ENCODE data around the gene HSD3B7. TPM values are rescaled to one million over a fixed set of nuclear protein-coding genes. Genes with fewer than 3 reads are reported as not detected.

Gene HSD3B7
- total RNA-seq, 2 experiments from 2014 or later: 2.4 to 3.3 TPM

GRCh38 chr16:30997725-30998711 lies 13.0 kb downstream of the HSD3B7 start:
- POLR2A ChIA-PET: no interaction called here
- no TSS peak for BruUV-seq (replicated peaks)
- CTCF ChIA-PET (ENCODE audit: unreplicated experiment): interaction anchor here (0.7 kb wide), 1 partner anchor 625 kb away, joined by 5 read pairs; no protein-coding TSS in a partner anchor

DNA sequence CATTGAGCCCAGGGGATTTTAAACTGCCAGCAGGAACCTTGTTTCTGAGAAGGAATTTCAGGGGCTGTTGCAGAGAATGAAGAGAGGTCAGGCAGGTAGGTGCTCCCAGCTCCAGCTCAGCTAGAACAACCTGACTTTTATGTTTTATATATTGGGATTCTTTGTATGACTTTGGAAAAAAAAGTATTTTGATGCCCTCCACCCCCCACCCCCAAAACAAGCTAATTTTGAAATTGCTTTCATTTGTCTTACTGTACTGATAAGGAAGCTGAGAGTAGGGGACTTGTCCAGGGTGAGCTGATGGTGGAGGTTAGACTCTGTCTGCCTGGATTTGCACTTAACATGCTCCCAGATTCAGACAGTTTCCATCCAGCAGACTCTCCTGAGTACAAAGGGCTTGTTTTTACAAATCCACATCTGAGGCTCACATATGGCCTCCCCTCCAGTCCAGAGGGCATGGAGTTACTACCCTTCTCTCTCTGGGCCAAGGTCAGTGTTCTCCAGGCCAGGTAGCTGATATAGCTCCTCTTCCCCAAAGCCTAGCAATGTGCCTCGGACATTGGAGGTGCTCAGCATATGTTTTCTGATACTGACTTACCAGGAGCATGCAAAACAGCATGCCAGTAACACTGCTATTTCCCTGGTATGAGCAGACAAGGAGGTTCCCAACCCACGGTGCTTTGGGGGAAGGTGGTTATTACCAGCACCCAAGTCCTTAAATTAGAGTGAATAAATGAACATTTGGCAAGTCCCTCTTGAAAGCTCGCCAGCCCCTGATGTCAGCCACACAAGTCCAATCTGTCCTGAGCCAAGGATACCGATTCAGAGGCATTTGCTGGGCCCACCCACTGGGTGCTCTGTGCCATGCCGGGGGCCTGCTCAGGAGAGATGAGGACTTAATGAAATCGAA lies 14.1 kb downstream of the HSD3B7 start:
- Histone ChIP-seq H2AFZ (ENCODE audit: low read length) (no peak overlapping the region), H3K4me1 (ENCODE audit: insufficient read depth, low read length, poor library complexity, severe bottlenecking) (peaks cover 10% of the 10 kb centered on the region), H3K36me3 (ENCODE audit: insufficient read depth, low read length) (no peaks in the 10 kb centered on the region), H3K4me2 (ENCODE audit: low read length) (no peak overlapping the region), H3K9me3 (ENCODE audit: low read length) (no peaks in the 10 kb centered on the region), H3K27ac (ENCODE audit: low read depth, low read length, poor library complexity, severe bottlenecking) (no peak overlapping the region), H3K4me3 (ENCODE audit: low read depth, low read length, poor library complexity, severe bottlenecking) (no peak overlapping the region), H3K9me2 (ENCODE audit: insufficient read depth, low read length) (no peaks in the 10 kb centered on the region), H4K20me1 (ENCODE audit: insufficient read depth, low read length) (no peaks in the 10 kb centered on the region), H3K79me2 (ENCODE audit: insufficient read depth, low read depth, low read length) (no peaks in the 10 kb centered on the region)
- CTCF ChIA-PET (ENCODE audit: unreplicated experiment): no interaction called here
- DNase-seq (ENCODE audit: low spot score): no peak
- intact Hi-C loops (cut with micrococcal nuclease; ENCODE audit: unreplicated experiment): loop anchor here (1.0 to 5.0 kb wide), 2 partner anchors 73 to 143 kb away; partner anchors contain the start of genes ZNF646 and ZNF668
- no TSS peak for BruUV-seq (replicated peaks)
- TF ChIP-seq EZH2phosphoT487 (IDR thresholded peaks at IDR 0.05; ENCODE audit: borderline replicate concordance, low read depth, low read length): no peak
- TF ChIP-seq CTCF (conservative IDR thresholded peaks at IDR 0.05; ENCODE audit: low read length): no peak
- POLR2A ChIA-PET: interaction anchor here (0.6 to 0.9 kb wide), 2 partner anchors 93 to 224 kb away, joined by 3 read pairs; no protein-coding TSS in a partner anchor

More at GRCh38 chr16:30997725-30998711, 13.0 kb downstream of the HSD3B7 start:
- Histone ChIP-seq H3K4me2 (ENCODE audit: low read length) (peak overlapping the region; percentile 96), H3K27ac (ENCODE audit: low read depth, low read length, poor library complexity, severe bottlenecking) (no peak overlapping the region), H4K20me1 (ENCODE audit: insufficient read depth, low read length) (no peaks in the 10 kb centered on the region), H3K79me2 (ENCODE audit: insufficient read depth, low read depth, low read length) (no peaks in the 10 kb centered on the region), H2AFZ (ENCODE audit: low read length) (peak overlapping the region; percentile 95), H3K4me1 (ENCODE audit: insufficient read depth, low read length, poor library complexity, severe bottlenecking) (peaks cover 10% of the 10 kb centered on the region), H3K4me3 (ENCODE audit: low read depth, low read length, poor library complexity, severe bottlenecking) (peak overlapping the region; percentile 72), H3K36me3 (ENCODE audit: insufficient read depth, low read length) (no peaks in the 10 kb centered on the region), H3K9me3 (ENCODE audit: low read length) (no peaks in the 10 kb centered on the region), H3K9me2 (ENCODE audit: insufficient read depth, low read length) (no peaks in the 10 kb centered on the region)
- TF ChIP-seq EZH2phosphoT487 (IDR thresholded peaks at IDR 0.05; ENCODE audit: borderline replicate concordance, low read depth, low read length) (no peak), CTCF (conservative IDR thresholded peaks at IDR 0.05; ENCODE audit: low read length) (no peak)
- intact Hi-C loops (cut with micrococcal nuclease; ENCODE audit: unreplicated experiment): loop anchor here (2.0 to 5.0 kb wide), 2 partner anchors 74 to 75 kb away; partner anchors contain the start of genes FBXL19, ZNF646 and ZNF668
- DNase-seq (ENCODE audit: low spot score): no peak

Measured in OCI-LY7 (cell line).